GM12878 (cell line): ENCODE measurements around the gene CDC42EP1. TPM values are rescaled to one million over a fixed set of nuclear protein-coding genes. Genes with fewer than 3 reads are reported as not detected.

ENCODE experiments used
- ATAC-seq: fragments of 200-7000 bp; cut with Tn5 transposase; 3 replicates; pipeline ENCODE4 v1.9.1; 2020; ENCODE audit warnings: mild to moderate bottlenecking, moderate library complexity
- BruUV-seq: library from RNA; stranded (reverse); fragments of 400-500 nt; replicated peaks from 2 replicates; lab custom pipeline; 2021; lab: Mats Ljungman, UMichigan
- CTCF ChIA-PET: fragments of 300-600 bp; sonication (Branson Sonifier 250); formaldehyde crosslinking; extraction: SDS; loops from one replicate; lab custom pipeline; 2021; ENCODE audit warnings: inconsistent platforms; lab: Yijun Ruan, JAX
- POLR2A ChIA-PET: fragments of 350-600 bp; formaldehyde crosslinking; extraction: SDS; loops from one replicate; lab custom pipeline; 2021; ENCODE audit warnings: inconsistent platforms; lab: Charles Lee
- RAD21 ChIA-PET: fragments of 300-600 bp; sonication (Branson Sonifier 250); formaldehyde crosslinking; loops from one replicate; lab custom pipeline; 2023; ENCODE audit warnings: antibody characterized with exemption; ENCODE audit not compliant: unreplicated experiment; lab: Charles Lee
- SMC1A ChIA-PET: fragments of 300-600 bp; sonication (Branson Sonifier 250); formaldehyde crosslinking; loops from one replicate; lab custom pipeline; 2023; ENCODE audit not compliant: unreplicated experiment, uncharacterized antibody; lab: Charles Lee
- DNase-seq: peaks from one replicate; pipeline ENCODE4 v3.0.0-alpha.2; 2011; ENCODE audit warnings: low read depth, low spot score
- FAIRE-seq: peaks from 3 replicates; lab custom pipeline; 2011; peaks lifted over from hg19 to GRCh38; lab: Jason Lieb, UNC
- H2AFZ ChIP-seq: 2 replicates; pipeline ENCODE4 v1.6.0; 2011; ENCODE audit warnings: low read depth, low read length, control low read depth; ENCODE audit not compliant: control insufficient read depth
- H3K27ac ChIP-seq: 2 replicates; pipeline ENCODE4 v1.5.1; 2011; ENCODE audit warnings: control low read depth; ENCODE audit not compliant: control insufficient read depth, insufficient read depth
- H3K27me3 ChIP-seq, 2 experiments: replicated peaks in 1 of 2; 2 replicates each; pipeline versions ENCODE4 v1.6.0 to v1.6.1; 2011; ENCODE audit warnings: low read length in 1 of 2; ENCODE audit not compliant: control insufficient read depth in 2 of 2, insufficient read depth in 2 of 2
- H3K36me3 ChIP-seq, 2 experiments: 2 replicates each; pipeline ENCODE4 v1.5.1; 2011; ENCODE audit warnings: low read length in 1 of 2; ENCODE audit not compliant: control insufficient read depth in 2 of 2, insufficient read depth in 2 of 2
- H3K4me1 ChIP-seq: 2 replicates; pipeline ENCODE4 v1.6.1; 2011; ENCODE audit warnings: mild to moderate bottlenecking, low read length, moderate library complexity, mixed read lengths; ENCODE audit not compliant: control insufficient read depth, insufficient read depth
- H3K4me2 ChIP-seq: 2 replicates; pipeline ENCODE4 v1.6.0; 2011; ENCODE audit warnings: control low read depth; ENCODE audit not compliant: control insufficient read depth, insufficient read depth
- H3K4me3 ChIP-seq: fragments of 200-600 bp; sonication (generic); 2 replicates; pipeline ENCODE4 v1.5.1; 2016
- H3K79me2 ChIP-seq: 2 replicates; pipeline ENCODE4 v1.6.0; 2011; ENCODE audit warnings: low read length; ENCODE audit not compliant: control insufficient read depth, insufficient read depth
- H3K9ac ChIP-seq: 2 replicates; pipeline ENCODE4 v1.8.0; 2011; ENCODE audit warnings: low read length, control low read depth, mixed read lengths; ENCODE audit not compliant: control insufficient read depth, insufficient read depth
- H3K9me3 ChIP-seq: replicated peaks from 3 replicates; pipeline ENCODE4 v1.5.1; 2011; ENCODE audit warnings: mild to moderate bottlenecking, low read length; ENCODE audit not compliant: control insufficient read depth, insufficient read depth
- H4K20me1 ChIP-seq: 2 replicates; pipeline ENCODE4 v1.6.0; 2011; ENCODE audit not compliant: control insufficient read depth, insufficient read depth
- DPF2 ChIP-seq: fragments of 450-650 bp; IDR thresholded peaks from 2 replicates; pipeline ENCODE4 v1.6.1; 2017; ENCODE audit warnings: mild to moderate bottlenecking
- EZH2 ChIP-seq: IDR thresholded peaks from 2 replicates; pipeline ENCODE4 v1.6.1; 2012; ENCODE audit warnings: low read depth, mild to moderate bottlenecking, control low read depth, inconsistent platforms, low read length, borderline replicate concordance; ENCODE audit not compliant: control insufficient read depth
- FOXK2 ChIP-seq: fragments of 450-650 bp; IDR thresholded peaks from 2 replicates; pipeline ENCODE4 v1.6.1; 2017; ENCODE audit warnings: mild to moderate bottlenecking, moderate library complexity
- IKZF1 ChIP-seq: fragments of 450-650 bp; conservative IDR thresholded peaks from 2 replicates; pipeline ENCODE4 v1.6.1; 2017; ENCODE audit warnings: antibody characterized with exemption, mild to moderate bottlenecking
- KDM1A ChIP-seq: fragments of 200-600 bp; sonication (generic); IDR thresholded peaks from 2 replicates; pipeline ENCODE4 v1.6.1; 2016; ENCODE audit warnings: borderline replicate concordance
- MAX ChIP-seq: IDR thresholded peaks from 2 replicates; pipeline ENCODE4 v1.6.1; 2012; ENCODE audit warnings: low read depth, low read length, improper control_type of control experiment
- MEF2A ChIP-seq: IDR thresholded peaks from 2 replicates; pipeline ENCODE4 v1.6.1; 2011; ENCODE audit warnings: low read depth, mild to moderate bottlenecking, low read length, moderate library complexity; ENCODE audit not compliant: insufficient read depth
- NR2C2 ChIP-seq: IDR thresholded peaks from 2 replicates; pipeline ENCODE4 v1.6.1; 2011; ENCODE audit warnings: borderline replicate concordance, low read depth; ENCODE audit not compliant: control insufficient read depth, insufficient read length
- RUNX3 ChIP-seq: IDR thresholded peaks from 2 replicates; pipeline ENCODE4 v1.6.1; 2012; ENCODE audit warnings: low read length, inconsistent platforms
- SREBF2 ChIP-seq: IDR thresholded peaks from 2 replicates; pipeline ENCODE4 v1.6.1; 2012; ENCODE audit warnings: mild to moderate bottlenecking, low read length
- ZBTB11 ChIP-seq: fragments of 450-650 bp; formaldehyde crosslinking; IDR thresholded peaks from 2 replicates; pipeline ENCODE4 v1.5.0; 2022; ENCODE audit warnings: mild to moderate bottlenecking, missing genetic modification characterization
- WGBS: methylation state at CpG from one replicate; pipeline ENCODE4 v1.1.6; 2016; ENCODE audit warnings: low lambda C conversion rate; ENCODE audit not compliant: insufficient replicate concordance, insufficient coverage; ENCODE audit errors: missing lambda C conversion rate; 5-methylcytosine and 5-hydroxymethylcytosine counted together
- in situ Hi-C: fragments of 300-500 bp; cut with MboI; formaldehyde crosslinking; loops from 9 replicates; pipeline ENCODE4 v1.14.3; 2018; ENCODE audit warnings: mixed read lengths
- intact Hi-C: fragments of 100-400 bp; cut with micrococcal nuclease; formaldehyde crosslinking; loops from one replicate; pipeline ENCODE4 v1.14.2; 2022; ENCODE audit not compliant: unreplicated experiment
- polyA plus RNA-seq, 11 experiments: library from polyadenylated mRNA; depleted of rRNA in 4 of 11; unstranded in 6 of 11; stranded (reverse) in 5 of 11; fragments of >200 nt; fragmentation: Nextera tagmentation in 4 of 11; fragmentation: Illumina TruSeq in 1 of 11; extraction: Ambion mirVana in 4 of 11; extraction: Trizol in 1 of 11; gene quantifications; 1 replicate in 1 of 11; 2 replicates in 10 of 11; pipeline versions ENCODE4 v1.2.1 to v1.2.3, GENCODE V29; 2011 to 2016; ENCODE audit warnings: inconsistent platforms in 2 of 11, missing spikeins in 2 of 11, low read depth in 1 of 11
- total RNA-seq, 4 experiments: library from RNA; depleted of rRNA in 3 of 4; stranded (reverse); fragments of >200 nt in 3 of 4; fragmentation: Illumina TruSeq in 1 of 4; extraction: Trizol in 1 of 4; gene quantifications; 2 replicates each; pipeline versions ENCODE4 v1.2.1 to v1.2.3, GENCODE V29; 2013 to 2021

Gene CDC42EP1
- total and polyA plus RNA-seq, 10 of the 15 experiments (the other 5 are each of a cell fraction or from before 2014, with no cell fraction given), result 0.04 to 0.33 (median 0.09) TPM; not detected in 7

GRCh38 chr22:37518509-37519267 lies 41.6 kb upstream of the CDC42EP1 start:
- Histone ChIP-seq H3K4me3 (no peak overlapping the region), H3K4me1 (no peaks in the 10 kb centered on the region), H4K20me1 (no peaks in the 10 kb centered on the region), H2AFZ (no peak overlapping the region), H3K4me2 (peak overlapping the region; percentile 44; the same call in 1 of the 2 replicates), H3K9me3 (no peaks in the 10 kb centered on the region), H3K27ac (no peak overlapping the region), H3K79me2 (no peaks in the 10 kb centered on the region), H3K27me3 (peaks cover 7 to 11% of the 10 kb centered on the region in 2 experiments; a peak in 3 of 4 replicates), H3K36me3 (no peaks in the 10 kb centered on the region), H3K9ac (no peak overlapping the region)
- no peak for FAIRE-seq
- POLR2A ChIA-PET, result no interaction called here
- in situ Hi-C loops (no loop called here), intact Hi-C loops (no loop called here)
- ATAC-seq, result no peak
- peak; percentile 48; the same call in 1 of the 2 replicates for TF ChIP-seq IKZF1
- no peak for TF ChIP-seq RUNX3
- SMC1A ChIA-PET, result interaction anchor here (0.5 kb wide), 1 partner anchor 55 kb away, joined by 3 read pairs; no protein-coding TSS in a partner anchor
- no TSS peak for BruUV-seq
- no peak for DNase-seq
- WGBS, result 36% methylated on average over 48 of the region's 63 CpGs
- CTCF ChIA-PET, result no interaction called here
- RAD21 ChIA-PET, result no interaction called here

GRCh38 chr22:37519268-37520195 lies 40.7 kb upstream of the CDC42EP1 start, which contains the start of gene CARD10:
CARD10 (minus strand) TSS chr22:37519415; CDS start chr22:37519200, 215 bp downstream.
- Histone ChIP-seq H3K4me2 (peak within 1 kb of the TSS; percentile 44; the same call in 1 of the 2 replicates), H3K4me3 (no peak within 1 kb of the TSS), H3K4me1 (no peaks in the 10 kb centered on the region), H4K20me1 (no peaks in the 10 kb centered on the region), H3K79me2 (no peaks in the 10 kb centered on the region), H3K9ac (no peak within 1 kb of the TSS), H3K27me3 (peaks cover 7 to 11% of the 10 kb centered on the region in 2 experiments; a peak in 3 of 4 replicates), H2AFZ (no peak within 1 kb of the TSS), H3K9me3 (no peaks in the 10 kb centered on the region), H3K27ac (no peak within 1 kb of the TSS), H3K36me3 (no peaks in the 10 kb centered on the region)
- POLR2A ChIA-PET, result no interaction called here
- CTCF ChIA-PET, result no interaction called here
- no TSS peak for BruUV-seq
- RAD21 ChIA-PET, result no interaction called here
- intact Hi-C loops, result no loop called here
- no peak for DNase-seq
- in situ Hi-C loops, result no loop called here
- SMC1A ChIA-PET, result no interaction called here
- FAIRE-seq, result no peak
- 25% methylated on average over 37 of the region's 99 CpGs for WGBS
- peak; percentile 32; the same call in 1 of the 3 replicates for ATAC-seq
- TF ChIP-seq NR2C2 (no peak), MAX (no peak), KDM1A (no peak), MEF2A (no peak), DPF2 (0 out of 2 replicates have a peak, but pooled peaks have one; percentile 17), EZH2 (no peak), IKZF1 (peak; percentile 35; the same call in 1 of the 2 replicates), ZBTB11 (no peak), SREBF2 (no peak), FOXK2 (no peak)
